ENCODE results near the gene CNTN4. TPM values are rescaled to one million over a fixed set of nuclear protein-coding genes. Genes with fewer than 3 reads are reported as not detected.

CNTN4 gene
- total RNA-seq, 1 donor from 2014 or later: 0.52 TPM

DNA sequence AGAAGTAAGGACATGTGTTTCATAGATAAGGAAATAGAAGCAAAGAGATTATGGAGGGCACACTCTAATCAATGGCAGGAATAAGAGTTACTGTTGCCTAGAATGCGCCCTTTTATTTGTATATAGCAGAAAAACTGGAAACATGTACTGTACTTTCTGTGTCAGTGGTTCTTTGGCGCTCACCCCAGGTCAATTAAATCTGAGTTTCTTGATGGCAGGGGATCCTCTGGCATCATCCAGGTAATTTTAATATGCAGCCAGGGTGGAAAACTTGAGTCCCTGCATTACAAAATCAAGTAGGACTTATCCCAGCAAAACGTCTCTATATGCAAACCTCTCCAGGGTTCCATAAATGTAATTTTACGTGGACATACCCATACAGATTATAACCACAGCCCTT lies 727.4 kb downstream of the CNTN4 start:
- H3K4me1 Mint-ChIP-seq (ENCODE audit: low read depth): no peaks in the 10 kb centered on the region
- no peaks in the 10 kb centered on the region for H3K36me3 Mint-ChIP-seq (ENCODE audit: low read depth)
- DNase-seq (ENCODE audit: low spot score): no peak
- TF ChIP-seq, protein P1, sequence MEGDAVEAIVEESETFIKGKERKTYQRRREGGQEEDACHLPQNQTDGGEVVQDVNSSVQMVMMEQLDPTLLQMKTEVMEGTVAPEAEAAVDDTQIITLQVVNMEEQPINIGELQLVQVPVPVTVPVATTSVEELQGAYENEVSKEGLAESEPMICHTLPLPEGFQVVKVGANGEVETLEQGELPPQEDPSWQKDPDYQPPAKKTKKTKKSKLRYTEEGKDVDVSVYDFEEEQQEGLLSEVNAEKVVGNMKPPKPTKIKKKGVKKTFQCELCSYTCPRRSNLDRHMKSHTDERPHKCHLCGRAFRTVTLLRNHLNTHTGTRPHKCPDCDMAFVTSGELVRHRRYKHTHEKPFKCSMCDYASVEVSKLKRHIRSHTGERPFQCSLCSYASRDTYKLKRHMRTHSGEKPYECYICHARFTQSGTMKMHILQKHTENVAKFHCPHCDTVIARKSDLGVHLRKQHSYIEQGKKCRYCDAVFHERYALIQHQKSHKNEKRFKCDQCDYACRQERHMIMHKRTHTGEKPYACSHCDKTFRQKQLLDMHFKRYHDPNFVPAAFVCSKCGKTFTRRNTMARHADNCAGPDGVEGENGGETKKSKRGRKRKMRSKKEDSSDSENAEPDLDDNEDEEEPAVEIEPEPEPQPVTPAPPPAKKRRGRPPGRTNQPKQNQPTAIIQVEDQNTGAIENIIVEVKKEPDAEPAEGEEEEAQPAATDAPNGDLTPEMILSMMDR (IDR thresholded peaks at IDR 0.05): no peak
- H3K9me3 Mint-ChIP-seq (ENCODE audit: low read depth): no peaks in the 10 kb centered on the region
- no peaks in the 10 kb centered on the region for H3K27me3 Mint-ChIP-seq (ENCODE audit: low read depth)
- H3K27ac Mint-ChIP-seq (ENCODE audit: unreplicated experiment): no peak overlapping the region
- no peak overlapping the region for H3K4me3 Mint-ChIP-seq (ENCODE audit: unreplicated experiment)

DNA sequence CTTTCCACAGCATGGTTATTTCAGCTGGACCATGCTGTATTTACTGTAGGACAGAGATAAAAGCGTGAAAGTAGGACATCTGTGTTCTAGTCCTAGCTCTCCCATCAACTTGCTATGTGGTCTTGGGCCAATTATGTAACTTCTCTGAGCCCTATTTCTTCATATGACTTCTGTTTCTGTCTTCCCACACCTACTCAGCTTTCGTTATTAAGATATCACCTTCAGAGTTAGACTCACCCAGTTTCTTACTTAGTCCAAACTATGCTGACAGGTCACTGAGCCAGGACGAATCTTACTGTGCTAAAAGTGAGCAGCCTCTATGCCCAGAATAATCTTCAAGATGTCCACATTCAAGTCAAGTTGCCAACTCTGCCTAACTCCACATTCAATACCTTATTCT lies 727.8 kb downstream of the CNTN4 start:
- H3K36me3 Mint-ChIP-seq (ENCODE audit: low read depth): no peaks in the 10 kb centered on the region
- H3K27me3 Mint-ChIP-seq (ENCODE audit: low read depth): no peaks in the 10 kb centered on the region
- no peaks in the 10 kb centered on the region for H3K9me3 Mint-ChIP-seq (ENCODE audit: low read depth)
- H3K4me1 Mint-ChIP-seq (ENCODE audit: low read depth): no peaks in the 10 kb centered on the region
- DNase-seq (ENCODE audit: low spot score): no peak
- TF ChIP-seq, protein P1 (IDR thresholded peaks at IDR 0.05): no peak
- H3K4me3 Mint-ChIP-seq (ENCODE audit: unreplicated experiment): no peak overlapping the region
- H3K27ac Mint-ChIP-seq (ENCODE audit: unreplicated experiment): no peak overlapping the region

DNA sequence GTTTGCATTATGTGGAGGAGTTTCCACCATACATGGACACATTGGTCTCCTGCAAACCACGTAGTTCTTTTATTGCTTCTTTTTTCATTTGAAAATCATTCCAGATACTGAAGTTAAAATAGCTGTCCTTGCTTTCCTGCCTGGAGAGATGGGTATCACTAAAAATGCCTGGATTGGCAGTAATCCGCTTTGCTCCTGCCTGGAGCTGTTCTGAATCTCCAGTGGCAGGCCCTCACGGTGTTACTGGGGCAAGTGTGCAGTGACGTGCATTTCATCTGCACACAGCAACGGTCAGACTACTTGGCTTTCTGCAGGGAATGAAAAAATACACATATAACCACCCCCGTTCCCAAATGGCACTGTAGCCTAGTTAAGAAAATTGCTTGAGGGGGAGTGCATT lies 738.6 kb downstream of the CNTN4 start:
- H3K27me3 Mint-ChIP-seq (ENCODE audit: low read depth): no peaks in the 10 kb centered on the region
- no peak overlapping the region for H3K4me3 Mint-ChIP-seq (ENCODE audit: unreplicated experiment)
- H3K4me1 Mint-ChIP-seq (ENCODE audit: low read depth): no peaks in the 10 kb centered on the region
- H3K36me3 Mint-ChIP-seq (ENCODE audit: low read depth): no peaks in the 10 kb centered on the region
- DNase-seq (ENCODE audit: low spot score): no peak
- peaks cover 6% of the 10 kb centered on the region for H3K9me3 Mint-ChIP-seq (ENCODE audit: low read depth)
- TF ChIP-seq, protein P1 (IDR thresholded peaks at IDR 0.05): no peak
- no peak overlapping the region for H3K27ac Mint-ChIP-seq (ENCODE audit: unreplicated experiment)

- no peak overlapping the region for H3K27ac Mint-ChIP-seq (ENCODE audit: unreplicated experiment)
- no peak for DNase-seq (ENCODE audit: low spot score)
- no peak overlapping the region for H3K4me3 Mint-ChIP-seq (ENCODE audit: unreplicated experiment)
- no peaks in the 10 kb centered on the region for H3K27me3 Mint-ChIP-seq (ENCODE audit: low read depth)
- H3K36me3 Mint-ChIP-seq (ENCODE audit: low read depth): no peaks in the 10 kb centered on the region
- H3K4me1 Mint-ChIP-seq (ENCODE audit: low read depth): no peaks in the 10 kb centered on the region
- TF ChIP-seq, protein P1 (IDR thresholded peaks at IDR 0.05): no peak
- H3K9me3 Mint-ChIP-seq (ENCODE audit: low read depth): peaks cover 9% of the 10 kb centered on the region
These were observed 739.2 kb downstream of the CNTN4 start for GRCh38 chr3:2837910-2838309.

- no peak overlapping the region for H3K27ac Mint-ChIP-seq (ENCODE audit: unreplicated experiment)
- no peaks in the 10 kb centered on the region for H3K36me3 Mint-ChIP-seq (ENCODE audit: low read depth)
These were observed 740.0 kb downstream of the CNTN4 start for GRCh38 chr3:2838546-2839157.

More at GRCh38 chr3:2838546-2839157, 740.0 kb downstream of the CNTN4 start:
- Mint-ChIP-seq H3K27me3 (ENCODE audit: low read depth) (no peaks in the 10 kb centered on the region), H3K4me3 (ENCODE audit: unreplicated experiment) (no peak overlapping the region), H3K4me1 (ENCODE audit: low read depth) (no peaks in the 10 kb centered on the region), H3K9me3 (ENCODE audit: low read depth) (peaks cover 14% of the 10 kb centered on the region)
- DNase-seq (ENCODE audit: low spot score): no peak
- TF ChIP-seq, protein P1 (IDR thresholded peaks at IDR 0.05): no peak

All from chondrocyte (in vitro differentiated cells).